HCT116 (cell line): Measurements from ENCODE around the gene CNPY1. TPM values are rescaled to one million over a fixed set of nuclear protein-coding genes. Genes with fewer than 3 reads are reported as not detected.

Source experiments
- ATAC-seq: fragments of 200-7000 bp; cut with Tn5 transposase; 2 replicates; pipeline ENCODE4 v1.9.1; 2020; ENCODE audit warnings: mild to moderate bottlenecking, moderate library complexity
- BruUV-seq: library from RNA; stranded (reverse); fragments of 400-500 nt; replicated peaks from 2 replicates; lab custom pipeline; 2021; lab: Mats Ljungman, UMichigan
- CTCF ChIA-PET: fragments of 300-600 bp; sonication (Branson Sonifier 250); formaldehyde crosslinking; loops from one replicate; lab custom pipeline; 2021; ENCODE audit warnings: antibody characterized with exemption; lab: Charles Lee
- POLR2A ChIA-PET: fragments of 300-600, 350-600 bp; sonication (Branson Sonifier 250); formaldehyde crosslinking; loops from one replicate; lab custom pipeline; 2021; ENCODE audit warnings: antibody characterized with exemption; lab: Charles Lee
- RAD21 ChIA-PET, 2 experiments: fragments of 300-600 bp; sonication (Branson Sonifier 250); formaldehyde crosslinking; loops; one replicate each; lab custom pipeline; 2023; ENCODE audit warnings: low total read pairs in 2 of 2; ENCODE audit not compliant: uncharacterized antibody in 2 of 2, unreplicated experiment in 2 of 2, low non-redundant PET in 1 of 2; lab: Charles Lee
- DNase-seq: peaks from one replicate; pipeline ENCODE4 v3.0.0-alpha.2; 2010; ENCODE audit warnings: low read depth, low spot score
- H2AFZ ChIP-seq: fragments of 200-600 bp; shearing (Covaris generic), sonication (generic); 2 replicates; pipeline ENCODE4 v1.6.1; 2017; ENCODE audit warnings: low read depth, mixed run types, mixed read lengths, antibody characterized with exemption, low read length; ENCODE audit not compliant: poor library complexity, severe bottlenecking
- H3K27ac ChIP-seq: 2 replicates; pipeline ENCODE4 v1.5.1; 2012; ENCODE audit warnings: low read depth, low read length
- H3K27me3 ChIP-seq: fragments of 200-600 bp; sonication (generic); 2 replicates; pipeline ENCODE4 v1.6.1; 2016; ENCODE audit warnings: mixed run types, low read length, mixed read lengths; ENCODE audit not compliant: insufficient read depth
- H3K36me3 ChIP-seq, 2 experiments: fragments of 200-500 bp in 1 of 2; fragments of 200-600 bp in 1 of 2; sonication (Bioruptor generic) in 1 of 2; sonication (generic) in 1 of 2; 2 replicates each; pipeline versions ENCODE4 v1.5.1 to v1.6.1; 2014 to 2016; ENCODE audit warnings: low read length in 2 of 2, inconsistent platforms in 1 of 2, mixed read lengths in 1 of 2, mixed run types in 1 of 2; ENCODE audit not compliant: insufficient read depth in 2 of 2, control insufficient read depth in 1 of 2
- H3K4me1 ChIP-seq, 2 experiments: fragments of 200-600 bp in 1 of 2; sonication (generic) in 1 of 2; 2 replicates each; pipeline versions ENCODE4 v1.5.1 to v1.6.1; 2012 to 2017; ENCODE audit warnings: low read length in 2 of 2, inconsistent platforms in 1 of 2, mild to moderate bottlenecking in 1 of 2, mixed read lengths in 1 of 2, mixed run types in 1 of 2, moderate library complexity in 1 of 2; ENCODE audit not compliant: insufficient read depth in 2 of 2, control insufficient read depth in 1 of 2
- H3K4me2 ChIP-seq: fragments of 200-600 bp; sonication (generic); 2 replicates; pipeline ENCODE4 v1.6.1; 2017; ENCODE audit warnings: mixed run types, low read length, mixed read lengths
- H3K4me3 ChIP-seq, 2 experiments: fragments of 200-600 bp in 1 of 2; sonication (generic) in 1 of 2; replicated peaks in 1 of 2; 2 replicates each; pipeline ENCODE4 v1.5.1; 2011 to 2016; ENCODE audit warnings: low read length in 2 of 2, control low read depth in 1 of 2, low read depth in 1 of 2, mild to moderate bottlenecking in 1 of 2, mixed read lengths in 1 of 2, mixed run types in 1 of 2
- H3K79me2 ChIP-seq: fragments of 200-600 bp; sonication (generic); 2 replicates; pipeline ENCODE4 v1.6.1; 2017; ENCODE audit warnings: mild to moderate bottlenecking, mixed run types, low read length, moderate library complexity, mixed read lengths; ENCODE audit not compliant: insufficient read depth
- H3K9ac ChIP-seq: fragments of 200-600 bp; sonication (generic); 2 replicates; pipeline ENCODE4 v1.6.1; 2016; ENCODE audit warnings: low read length, mixed read lengths
- H3K9me2 ChIP-seq: fragments of 200-600 bp; sonication (generic), shearing (Covaris generic); 2 replicates; pipeline ENCODE4 v1.6.1; 2017; ENCODE audit warnings: mixed run types, mild to moderate bottlenecking, moderate library complexity; ENCODE audit not compliant: insufficient read depth
- H3K9me3 ChIP-seq, 2 experiments: fragments of 200-500 bp in 1 of 2; fragments of 200-600 bp in 1 of 2; sonication (Bioruptor generic) in 1 of 2; sonication (generic) in 1 of 2; 2 replicates each; pipeline ENCODE4 v1.6.1; 2014 to 2017; ENCODE audit warnings: low read length in 2 of 2, mixed read lengths in 2 of 2, inconsistent platforms in 1 of 2, low read depth in 1 of 2, mild to moderate bottlenecking in 1 of 2, mixed run types in 1 of 2, moderate library complexity in 1 of 2; ENCODE audit not compliant: control insufficient read depth in 1 of 2, insufficient read depth in 1 of 2
- H4K20me1 ChIP-seq: fragments of 200-600 bp; sonication (generic), shearing (Covaris generic); 2 replicates; pipeline ENCODE4 v1.6.1; 2017; ENCODE audit warnings: mixed run types, mild to moderate bottlenecking, moderate library complexity; ENCODE audit not compliant: insufficient read depth
- EGR1 ChIP-seq: IDR thresholded peaks from 2 replicates; pipeline ENCODE4 v1.6.1; 2012; ENCODE audit warnings: low read depth
- ELF1 ChIP-seq: IDR thresholded peaks from 2 replicates; pipeline ENCODE4 v1.6.1; 2012; ENCODE audit warnings: low read depth, borderline replicate concordance
- EZH2phosphoT487 ChIP-seq: fragments of 200-600 bp; IDR thresholded peaks from 2 replicates; pipeline ENCODE4 v1.6.1; 2018; ENCODE audit warnings: antibody characterized with exemption, borderline replicate concordance
- FOSL1 ChIP-seq: IDR thresholded peaks from 2 replicates; pipeline ENCODE4 v1.6.1; 2012; ENCODE audit warnings: low read depth
- JUND ChIP-seq: IDR thresholded peaks from 2 replicates; pipeline ENCODE4 v1.6.1; 2012
- POLR2AphosphoS5 ChIP-seq: IDR thresholded peaks from 2 replicates; pipeline ENCODE4 v1.6.1; 2011; ENCODE audit warnings: mild to moderate bottlenecking, low read depth, low read length, moderate library complexity
- SIN3A ChIP-seq: IDR thresholded peaks from 2 replicates; pipeline ENCODE4 v1.6.1; 2012; ENCODE audit warnings: low read depth
- SP1 ChIP-seq: IDR thresholded peaks from 2 replicates; pipeline ENCODE4 v1.6.1; 2012; ENCODE audit warnings: low read depth
- ZFX ChIP-seq: fragments of 450-650 bp; IDR thresholded peaks from 2 replicates; pipeline ENCODE4 v1.6.1; 2017
- intact Hi-C: fragments of 100-400 bp; cut with micrococcal nuclease; formaldehyde crosslinking; loops from 2 replicates; pipeline ENCODE4 v1.10.0; 2022
- total RNA-seq: library from RNA; stranded (reverse); gene quantifications from one replicate; pipeline ENCODE4 v1.2.1, GENCODE V29; 2021; ENCODE audit not compliant: unreplicated experiment
- TF ChIP-seq, protein P1 (sequence below): IDR thresholded peaks from 2 replicates; pipeline ENCODE4 v1.6.1; 2012
- TF ChIP-seq, protein P2 (sequence below): IDR thresholded peaks from 2 replicates; pipeline ENCODE4 v1.6.1; 2012; ENCODE audit warnings: low read depth
- TF ChIP-seq, protein P3 (sequence below): IDR thresholded peaks from 2 replicates; pipeline ENCODE4 v1.6.1; 2012
- TF ChIP-seq, protein P4 (sequence below): IDR thresholded peaks from 2 replicates; pipeline ENCODE4 v1.6.1; 2011; ENCODE audit warnings: mild to moderate bottlenecking, low read length, moderate library complexity; ENCODE audit not compliant: insufficient replicate concordance; ENCODE audit errors: extremely low read depth

Gene CNPY1
- total RNA-seq, 1 experiment from 2014 or later, result not detected

DNA sequence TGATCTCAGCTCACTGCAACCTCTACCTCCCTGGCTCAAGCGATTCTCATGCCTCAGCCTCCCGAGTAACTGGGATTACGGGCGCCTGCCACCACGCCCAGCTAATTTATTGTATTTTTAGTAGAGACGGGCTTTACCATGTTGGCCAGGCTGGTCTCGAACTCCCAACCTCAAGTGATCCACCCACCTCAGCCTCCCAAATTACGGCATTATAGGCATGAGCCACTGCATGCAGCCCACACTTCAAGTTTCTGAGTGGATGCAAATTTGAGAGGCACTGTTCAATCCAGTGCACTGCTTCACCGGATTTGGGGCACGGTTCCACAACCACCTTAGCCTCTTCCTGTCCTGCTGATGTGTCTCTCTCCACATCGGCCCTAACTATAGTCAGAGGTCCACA lies 16.5 kb downstream of the CNPY1 start:
- POLR2A ChIA-PET, result no interaction called here
- Histone ChIP-seq H3K9me2 (no peaks in the 10 kb centered on the region), H3K27ac (no peak overlapping the region), H2AFZ (no peak overlapping the region), H3K4me1 (no peaks in the 10 kb centered on the region), H3K4me2 (no peak overlapping the region), H3K9ac (no peak overlapping the region), H3K9me3 (no peaks in the 10 kb centered on the region), H3K4me3 (no peak overlapping the region), H3K79me2 (no peaks in the 10 kb centered on the region), H4K20me1 (no peaks in the 10 kb centered on the region), H3K36me3 (no peaks in the 10 kb centered on the region), H3K27me3 (peaks cover 8% of the 10 kb centered on the region; the same call in 1 of the 2 replicates)
- TF ChIP-seq EGR1 (no peak), ZFX (no peak), EZH2phosphoT487 (no peak), POLR2AphosphoS5 (no peak), SP1 (no peak), SIN3A (no peak), ELF1 (no peak), FOSL1 (no peak), JUND (no peak)
- TF ChIP-seq, protein P1, sequence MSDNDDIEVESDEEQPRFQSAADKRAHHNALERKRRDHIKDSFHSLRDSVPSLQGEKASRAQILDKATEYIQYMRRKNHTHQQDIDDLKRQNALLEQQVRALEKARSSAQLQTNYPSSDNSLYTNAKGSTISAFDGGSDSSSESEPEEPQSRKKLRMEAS, result no peak
- TF ChIP-seq, protein P2, sequence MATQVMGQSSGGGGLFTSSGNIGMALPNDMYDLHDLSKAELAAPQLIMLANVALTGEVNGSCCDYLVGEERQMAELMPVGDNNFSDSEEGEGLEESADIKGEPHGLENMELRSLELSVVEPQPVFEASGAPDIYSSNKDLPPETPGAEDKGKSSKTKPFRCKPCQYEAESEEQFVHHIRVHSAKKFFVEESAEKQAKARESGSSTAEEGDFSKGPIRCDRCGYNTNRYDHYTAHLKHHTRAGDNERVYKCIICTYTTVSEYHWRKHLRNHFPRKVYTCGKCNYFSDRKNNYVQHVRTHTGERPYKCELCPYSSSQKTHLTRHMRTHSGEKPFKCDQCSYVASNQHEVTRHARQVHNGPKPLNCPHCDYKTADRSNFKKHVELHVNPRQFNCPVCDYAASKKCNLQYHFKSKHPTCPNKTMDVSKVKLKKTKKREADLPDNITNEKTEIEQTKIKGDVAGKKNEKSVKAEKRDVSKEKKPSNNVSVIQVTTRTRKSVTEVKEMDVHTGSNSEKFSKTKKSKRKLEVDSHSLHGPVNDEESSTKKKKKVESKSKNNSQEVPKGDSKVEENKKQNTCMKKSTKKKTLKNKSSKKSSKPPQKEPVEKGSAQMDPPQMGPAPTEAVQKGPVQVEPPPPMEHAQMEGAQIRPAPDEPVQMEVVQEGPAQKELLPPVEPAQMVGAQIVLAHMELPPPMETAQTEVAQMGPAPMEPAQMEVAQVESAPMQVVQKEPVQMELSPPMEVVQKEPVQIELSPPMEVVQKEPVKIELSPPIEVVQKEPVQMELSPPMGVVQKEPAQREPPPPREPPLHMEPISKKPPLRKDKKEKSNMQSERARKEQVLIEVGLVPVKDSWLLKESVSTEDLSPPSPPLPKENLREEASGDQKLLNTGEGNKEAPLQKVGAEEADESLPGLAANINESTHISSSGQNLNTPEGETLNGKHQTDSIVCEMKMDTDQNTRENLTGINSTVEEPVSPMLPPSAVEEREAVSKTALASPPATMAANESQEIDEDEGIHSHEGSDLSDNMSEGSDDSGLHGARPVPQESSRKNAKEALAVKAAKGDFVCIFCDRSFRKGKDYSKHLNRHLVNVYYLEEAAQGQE, result no peak
- TF ChIP-seq, protein P3, sequence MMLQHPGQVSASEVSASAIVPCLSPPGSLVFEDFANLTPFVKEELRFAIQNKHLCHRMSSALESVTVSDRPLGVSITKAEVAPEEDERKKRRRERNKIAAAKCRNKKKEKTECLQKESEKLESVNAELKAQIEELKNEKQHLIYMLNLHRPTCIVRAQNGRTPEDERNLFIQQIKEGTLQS, result no peak
- TF ChIP-seq, protein P4, sequence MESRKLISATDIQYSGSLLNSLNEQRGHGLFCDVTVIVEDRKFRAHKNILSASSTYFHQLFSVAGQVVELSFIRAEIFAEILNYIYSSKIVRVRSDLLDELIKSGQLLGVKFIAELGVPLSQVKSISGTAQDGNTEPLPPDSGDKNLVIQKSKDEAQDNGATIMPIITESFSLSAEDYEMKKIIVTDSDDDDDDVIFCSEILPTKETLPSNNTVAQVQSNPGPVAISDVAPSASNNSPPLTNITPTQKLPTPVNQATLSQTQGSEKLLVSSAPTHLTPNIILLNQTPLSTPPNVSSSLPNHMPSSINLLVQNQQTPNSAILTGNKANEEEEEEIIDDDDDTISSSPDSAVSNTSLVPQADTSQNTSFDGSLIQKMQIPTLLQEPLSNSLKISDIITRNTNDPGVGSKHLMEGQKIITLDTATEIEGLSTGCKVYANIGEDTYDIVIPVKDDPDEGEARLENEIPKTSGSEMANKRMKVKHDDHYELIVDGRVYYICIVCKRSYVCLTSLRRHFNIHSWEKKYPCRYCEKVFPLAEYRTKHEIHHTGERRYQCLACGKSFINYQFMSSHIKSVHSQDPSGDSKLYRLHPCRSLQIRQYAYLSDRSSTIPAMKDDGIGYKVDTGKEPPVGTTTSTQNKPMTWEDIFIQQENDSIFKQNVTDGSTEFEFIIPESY, result no peak
- CTCF ChIA-PET, result no interaction called here
- no peak for ATAC-seq
- no peak for DNase-seq
- RAD21 ChIA-PET, result no interaction called here
- intact Hi-C loops, result loop anchor here (10.0 kb wide), 2 partner anchors 115 to 145 kb away; no protein-coding TSS in a partner anchor
- no TSS peak for BruUV-seq
